Neural cell (in vitro differentiated cells): ENCODE measurements around the gene ACOD1. TPM values are rescaled to one million over a fixed set of nuclear protein-coding genes. Genes with fewer than 3 reads are reported as not detected.
"Not testable (repeated sequence)": the region's sequence is repeated elsewhere in the genome, so short reads cannot be mapped to it uniquely, and the experiment has no call there.

Experiments
- H2AFZ ChIP-seq: fragments of 200-600, 300-800 bp; sonication (generic), shearing (Covaris generic); 2 replicates; pipeline ENCODE4 v1.6.0; 2014; ENCODE audit warnings: low read depth, mild to moderate bottlenecking, antibody characterized with exemption, low read length, moderate library complexity
- H3F3A ChIP-seq: fragments of 200-600 bp; shearing (Covaris generic); 2 replicates; pipeline ENCODE4 v1.6.1; 2016; ENCODE audit warnings: mild to moderate bottlenecking, moderate library complexity, mixed read lengths, antibody characterized with exemption, low read length; ENCODE audit not compliant: insufficient read depth, poor library complexity, severe bottlenecking
- H3K27ac ChIP-seq: fragments of 200-600, 300-800 bp; sonication (generic), shearing (Covaris generic); 2 replicates; pipeline ENCODE4 v1.5.1; 2014; ENCODE audit warnings: mild to moderate bottlenecking, low read length, moderate library complexity
- H3K27me3 ChIP-seq: fragments of 300-800, 200-600 bp; sonication (generic), shearing (Covaris generic); 2 replicates; pipeline ENCODE4 v1.6.0; 2014; ENCODE audit warnings: mild to moderate bottlenecking, low read depth, low read length, moderate library complexity; ENCODE audit not compliant: insufficient read depth
- H3K36me3 ChIP-seq: fragments of 300-800, 200-600 bp; sonication (generic), shearing (Covaris generic); 2 replicates; pipeline ENCODE4 v1.5.1; 2014; ENCODE audit warnings: mild to moderate bottlenecking, antibody characterized with exemption, low read length, moderate library complexity; ENCODE audit not compliant: insufficient read depth
- H3K4me2 ChIP-seq: fragments of 300-800, 200-600 bp; sonication (generic), shearing (Covaris generic); 2 replicates; pipeline ENCODE4 v1.6.0; 2014; ENCODE audit warnings: mild to moderate bottlenecking, low read length
- H3K4me3 ChIP-seq: fragments of 300-800, 200-600 bp; sonication (generic), shearing (Covaris generic); 2 replicates; pipeline ENCODE4 v1.5.1; 2014; ENCODE audit warnings: mild to moderate bottlenecking, low read length, moderate library complexity
- H3K79me2 ChIP-seq: fragments of 200-600 bp; shearing (Covaris generic); replicated peaks from 2 replicates; pipeline ENCODE4 v1.6.0; 2014; ENCODE audit warnings: mild to moderate bottlenecking, low read length, moderate library complexity; ENCODE audit not compliant: insufficient read depth
- H3K9ac ChIP-seq: fragments of 300-800, 200-600 bp; sonication (generic), shearing (Covaris generic); 2 replicates; pipeline ENCODE4 v1.6.1; 2016; ENCODE audit warnings: mild to moderate bottlenecking, low read length, mixed read lengths
- H3K9me2 ChIP-seq: fragments of 200-600 bp; shearing (Covaris generic); 2 replicates; pipeline ENCODE4 v1.6.1; 2016; ENCODE audit warnings: mild to moderate bottlenecking, low read length, mixed read lengths; ENCODE audit not compliant: insufficient read depth
- H3K9me3 ChIP-seq: fragments of 200-600, 300-800 bp; sonication (generic), shearing (Covaris generic); 2 replicates; pipeline ENCODE4 v1.6.1; 2016; ENCODE audit warnings: mild to moderate bottlenecking, mixed run types, low read length, moderate library complexity, mixed read lengths
- H4K20me1 ChIP-seq: fragments of 200-600 bp; shearing (Covaris generic); 2 replicates; pipeline ENCODE4 v1.6.1; 2016; ENCODE audit warnings: mild to moderate bottlenecking, mixed run types; ENCODE audit not compliant: insufficient read depth
- CTCF ChIP-seq: fragments of 450-650 bp; IDR thresholded peaks from 2 replicates; pipeline ENCODE4 v1.5.1; 2014; ENCODE audit warnings: antibody characterized with exemption, mild to moderate bottlenecking, moderate library complexity; ENCODE audit not compliant: poor library complexity, severe bottlenecking
- EP300 ChIP-seq: fragments of 450-650 bp; conservative IDR thresholded peaks from 2 replicates; pipeline ENCODE4 v1.6.1; 2014; ENCODE audit warnings: antibody characterized with exemption, mild to moderate bottlenecking, moderate library complexity; ENCODE audit not compliant: poor library complexity, severe bottlenecking
- EZH2 ChIP-seq: fragments of 200-600, 300-800 bp; shearing (Covaris generic), sonication (generic); IDR thresholded peaks from 2 replicates; pipeline ENCODE4 v1.6.1; 2014; ENCODE audit warnings: antibody characterized with exemption, low read length, borderline replicate concordance, mild to moderate bottlenecking; ENCODE audit not compliant: insufficient read depth, poor library complexity, severe bottlenecking
- MXI1 ChIP-seq: fragments of 450-650 bp; conservative IDR thresholded peaks from 2 replicates; pipeline ENCODE4 v1.6.1; 2014; ENCODE audit warnings: antibody characterized with exemption, mild to moderate bottlenecking; ENCODE audit not compliant: poor library complexity, severe bottlenecking
- POLR2AphosphoS5 ChIP-seq: IDR thresholded peaks from 2 replicates; pipeline ENCODE4 v1.6.1; 2012
- RAD21 ChIP-seq: fragments of 450-650 bp; conservative IDR thresholded peaks from 2 replicates; pipeline ENCODE4 v1.6.1; 2014; ENCODE audit warnings: antibody characterized with exemption, mild to moderate bottlenecking, moderate library complexity
- REST ChIP-seq: IDR thresholded peaks from 2 replicates; pipeline ENCODE4 v1.6.1; 2012; ENCODE audit warnings: borderline replicate concordance
- SMC3 ChIP-seq: fragments of 450-650 bp; conservative IDR thresholded peaks from 2 replicates; pipeline ENCODE4 v1.6.1; 2014; ENCODE audit warnings: antibody characterized with exemption, mild to moderate bottlenecking, moderate library complexity; ENCODE audit not compliant: poor library complexity
- TAF1 ChIP-seq: IDR thresholded peaks from 2 replicates; pipeline ENCODE4 v1.6.1; 2012; ENCODE audit warnings: low read depth
- polyA plus RNA-seq: library from polyadenylated mRNA; depleted of rRNA; stranded (reverse); fragments of >200 nt; gene quantifications from 2 replicates; pipeline ENCODE4 v1.2.3, GENCODE V29; 2014

Gene ACOD1
- polyA plus RNA-seq, 1 donor from 2014 or later: not detected

- Histone ChIP-seq H3K9me3 (peaks cover 5% of the 10 kb centered on the region), H4K20me1 (no peaks in the 10 kb centered on the region), H3K9ac (no peak overlapping the region), H3K27me3 (no peaks in the 10 kb centered on the region), H2AFZ (no peak overlapping the region), H3K36me3 (no peaks in the 10 kb centered on the region), H3K4me3 (no peak overlapping the region), H3F3A (no peaks in the 10 kb centered on the region), H3K9me2 (no peaks in the 10 kb centered on the region), H3K4me2 (no peak overlapping the region), H3K27ac (no peak overlapping the region), H3K79me2 (no peaks in the 10 kb centered on the region)
- TF ChIP-seq REST: no peak
- no peak for TF ChIP-seq TAF1
- no peak for TF ChIP-seq SMC3
- no peak for TF ChIP-seq EZH2
- no peak for TF ChIP-seq CTCF
- TF ChIP-seq EP300: no peak
- no peak for TF ChIP-seq MXI1
- TF ChIP-seq RAD21: no peak
- no peak for TF ChIP-seq POLR2AphosphoS5
These were observed 10.6 kb downstream of the ACOD1 start for GRCh38 chr13:76958841-76959432.

- not testable (repeated sequence) for H3K9ac ChIP-seq, H3K4me2 ChIP-seq, H3K4me3 ChIP-seq, H3K36me3 ChIP-seq, H4K20me1 ChIP-seq, H3K79me2 ChIP-seq, H3K9me3 ChIP-seq, H3F3A ChIP-seq, H2AFZ ChIP-seq, H3K27ac ChIP-seq, H3K9me2 ChIP-seq, H3K27me3 ChIP-seq
These were observed 11.4 kb downstream of the ACOD1 start for GRCh38 chr13:76959734-76960133.
